Smooth muscle cell (in vitro differentiated cells): ENCODE measurements around the gene NKAIN4. TPM values are rescaled to one million over a fixed set of nuclear protein-coding genes. Genes with fewer than 3 reads are reported as not detected.

ENCODE experiments used
- DNase-seq: peaks from one replicate; lab custom pipeline; 2025; ENCODE audit not compliant: unreplicated experiment; lab: John Stamatoyannopoulos, UW
- H2AFZ ChIP-seq: fragments of 200-600 bp; sonication (generic); 2 replicates; pipeline ENCODE4 v1.6.0; 2016; ENCODE audit warnings: antibody characterized with exemption, low read depth, mild to moderate bottlenecking
- H3F3A ChIP-seq: fragments of 200-600 bp; sonication (generic); 2 replicates; pipeline ENCODE4 v1.6.0; 2017; ENCODE audit warnings: antibody characterized with exemption, low read depth
- H3K27ac ChIP-seq: fragments of 200-600 bp; sonication (generic); 2 replicates; pipeline ENCODE4 v1.5.1; 2016; ENCODE audit warnings: low read depth, mild to moderate bottlenecking
- H3K27me3 ChIP-seq: fragments of 200-600 bp; sonication (generic); 2 replicates; pipeline ENCODE4 v1.6.1; 2016; ENCODE audit warnings: low read depth, mild to moderate bottlenecking
- H3K36me3 ChIP-seq: fragments of 200-600 bp; sonication (generic); 2 replicates; pipeline ENCODE4 v1.5.1; 2016; ENCODE audit warnings: low read depth
- H3K4me1 ChIP-seq: fragments of 200-600 bp; sonication (generic); 2 replicates; pipeline ENCODE4 v1.5.1; 2016; ENCODE audit warnings: low read depth
- H3K4me2 ChIP-seq: fragments of 200-600 bp; sonication (generic); 2 replicates; pipeline ENCODE4 v1.6.0; 2016; ENCODE audit warnings: mild to moderate bottlenecking
- H3K4me3 ChIP-seq: fragments of 200-600 bp; sonication (generic); 2 replicates; pipeline ENCODE4 v1.5.1; 2016; ENCODE audit warnings: mild to moderate bottlenecking
- H3K79me2 ChIP-seq: fragments of 200-600 bp; sonication (generic); 2 replicates; pipeline ENCODE4 v1.6.0; 2016; ENCODE audit warnings: low read depth, mild to moderate bottlenecking
- H3K9ac ChIP-seq: fragments of 200-600 bp; sonication (generic); 2 replicates; pipeline ENCODE4 v1.6.0; 2016; ENCODE audit warnings: low read depth
- H3K9me3 ChIP-seq: fragments of 200-600 bp; sonication (generic); replicated peaks from 2 replicates; pipeline ENCODE4 v1.5.1; 2016; ENCODE audit warnings: low read depth
- H4K20me1 ChIP-seq: fragments of 200-600 bp; sonication (generic); 2 replicates; pipeline ENCODE4 v1.6.0; 2016; ENCODE audit warnings: low read depth
- CTCF ChIP-seq: fragments of 200-600 bp; sonication (generic); IDR thresholded peaks from 2 replicates; pipeline ENCODE4 v1.5.1; 2017; ENCODE audit warnings: borderline replicate concordance, mild to moderate bottlenecking, antibody characterized with exemption; ENCODE audit not compliant: insufficient read depth, poor library complexity, severe bottlenecking
- WGBS: methylation state at CpG from one replicate; pipeline ENCODE4 v1.1.7; 2016; ENCODE audit warnings: low lambda C conversion rate; 5-methylcytosine and 5-hydroxymethylcytosine counted together
- polyA plus RNA-seq: library from polyadenylated mRNA; unstranded; fragments of >200 nt; fragmentation: Nextera tagmentation; extraction: Ambion mirVana; gene quantifications from 2 replicates; pipeline ENCODE4 v1.2.1, GENCODE V29; 2016
- total RNA-seq: library from RNA; depleted of rRNA; stranded (reverse); fragments of >200 nt; gene quantifications from 2 replicates; pipeline ENCODE4 v1.2.3, GENCODE V29; 2014

Gene NKAIN4
- total and polyA plus RNA-seq, 2 experiments from 2014 or later = 19.8 to 50.0 TPM

GRCh38 chr20:63265891-63266515 lies 11.7 kb upstream of the NKAIN4 start:
- Histone ChIP-seq H3F3A (peaks cover 4% of the 10 kb centered on the region), H3K79me2 (no peaks in the 10 kb centered on the region), H3K27me3 (no peaks in the 10 kb centered on the region), H3K27ac (no peak overlapping the region), H3K9me3 (no peaks in the 10 kb centered on the region), H3K4me1 (peaks cover 15% of the 10 kb centered on the region), H3K9ac (no peak overlapping the region), H2AFZ (no peak overlapping the region), H3K4me3 (no peak overlapping the region), H4K20me1 (no peaks in the 10 kb centered on the region), H3K36me3 (no peaks in the 10 kb centered on the region), H3K4me2 (no peak overlapping the region)
- 87% methylated on average over 12 of the region's 12 CpGs for WGBS
- no peak for TF ChIP-seq CTCF
- DNase-seq = no peak

- H3K9me3 ChIP-seq = no peaks in the 10 kb centered on the region
- H3K4me2 ChIP-seq = no peak overlapping the region
- H3K4me1 ChIP-seq = peaks cover 17% of the 10 kb centered on the region
- no peak for DNase-seq
- H3K9ac ChIP-seq = no peak overlapping the region
- TF ChIP-seq CTCF = no peak
- no peaks in the 10 kb centered on the region for H3K27me3 ChIP-seq
- no peaks in the 10 kb centered on the region for H3K79me2 ChIP-seq
- no peak overlapping the region for H3K27ac ChIP-seq
- no peak overlapping the region for H3K4me3 ChIP-seq
- H3K36me3 ChIP-seq = no peaks in the 10 kb centered on the region
- H3F3A ChIP-seq = peaks cover 4% of the 10 kb centered on the region
- no peaks in the 10 kb centered on the region for H4K20me1 ChIP-seq
- 61% methylated on average over 14 of the region's 14 CpGs for WGBS
- no peak overlapping the region for H2AFZ ChIP-seq
Observed at GRCh38 chr20:63264519-63264918, 10.3 kb upstream of the NKAIN4 start.

- no peak for TF ChIP-seq CTCF
- H4K20me1 ChIP-seq = no peaks in the 10 kb centered on the region
- no peak overlapping the region for H3K4me2 ChIP-seq
- H3K36me3 ChIP-seq = no peaks in the 10 kb centered on the region
- DNase-seq = no peak
- WGBS = 91% methylated on average over 10 of the region's 10 CpGs
- H3K4me1 ChIP-seq = peaks cover 17% of the 10 kb centered on the region
- H3K9me3 ChIP-seq = no peaks in the 10 kb centered on the region
- H2AFZ ChIP-seq = no peak overlapping the region
- no peak overlapping the region for H3K27ac ChIP-seq
- no peak overlapping the region for H3K4me3 ChIP-seq
- H3K79me2 ChIP-seq = no peaks in the 10 kb centered on the region
- no peak overlapping the region for H3K9ac ChIP-seq
- H3F3A ChIP-seq = peaks cover 4% of the 10 kb centered on the region
- no peaks in the 10 kb centered on the region for H3K27me3 ChIP-seq
Observed at GRCh38 chr20:63264000-63264399, 9.7 kb upstream of the NKAIN4 start.

GRCh38 chr20:63262836-63263235 lies 8.6 kb upstream of the NKAIN4 start:
- H3K36me3 ChIP-seq = no peaks in the 10 kb centered on the region
- H3K4me1 ChIP-seq = peaks cover 15% of the 10 kb centered on the region
- H3K4me2 ChIP-seq = no peak overlapping the region
- H4K20me1 ChIP-seq = no peaks in the 10 kb centered on the region
- H3K27me3 ChIP-seq = no peaks in the 10 kb centered on the region
- no peaks in the 10 kb centered on the region for H3K9me3 ChIP-seq
- DNase-seq = no peak
- no peak overlapping the region for H2AFZ ChIP-seq
- no peak overlapping the region for H3K9ac ChIP-seq
- no peak for TF ChIP-seq CTCF
- H3K4me3 ChIP-seq = no peak overlapping the region
- WGBS = 95% methylated on average over 8 of the region's 9 CpGs
- H3F3A ChIP-seq = peaks cover 4% of the 10 kb centered on the region
- no peak overlapping the region for H3K27ac ChIP-seq
- no peaks in the 10 kb centered on the region for H3K79me2 ChIP-seq
